AML-193 (cell line): ENCODE results near the gene HMCN1.
"Not testable (repeated sequence)": the region's sequence is repeated elsewhere in the genome, so short reads cannot be mapped to it uniquely, and the experiment has no call there.

ENCODE experiments used
- DNase-seq, 2 experiments: peaks; one replicate each; lab custom pipeline; 2025; lab: John Stamatoyannopoulos, UW

The HMCN1 gene

DNA sequence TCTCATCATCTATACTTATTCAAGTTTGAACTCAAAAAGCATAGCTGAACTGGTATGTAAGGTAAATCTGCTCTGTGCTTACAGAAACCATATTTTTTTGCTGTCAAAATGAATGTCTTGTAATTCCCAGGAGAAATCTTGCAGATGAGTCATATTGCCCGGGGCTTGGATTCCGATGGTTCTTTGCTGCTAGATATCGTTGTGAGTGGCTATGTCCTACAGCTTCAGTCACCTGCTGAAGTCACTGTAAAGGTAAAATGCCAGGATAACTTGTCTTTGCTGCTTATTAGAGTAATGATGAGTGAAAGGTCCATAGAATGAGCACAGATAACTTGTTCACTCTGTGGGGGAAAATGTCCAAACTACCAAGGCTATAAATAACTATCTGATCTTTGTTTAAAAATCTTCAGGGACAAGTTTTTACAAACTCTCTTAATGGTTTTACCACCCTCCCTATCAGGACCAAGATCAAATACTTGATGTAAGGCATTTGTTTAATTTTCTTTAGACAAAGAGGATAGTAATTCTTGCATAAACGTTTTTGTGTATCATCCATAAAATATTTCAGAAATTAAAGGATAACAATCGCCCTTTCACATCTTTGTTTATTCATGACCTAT, 418.5 kb downstream of the HMCN1 start:
- no peak for DNase-seq

- DNase-seq: no peak
These were observed 420.5 kb downstream of the HMCN1 start for GRCh38 chr1:186154651-186155050.

- peak; percentile 21 to 41 for DNase-seq
These were observed 421.4 kb downstream of the HMCN1 start for GRCh38 chr1:186155594-186155993.

DNA sequence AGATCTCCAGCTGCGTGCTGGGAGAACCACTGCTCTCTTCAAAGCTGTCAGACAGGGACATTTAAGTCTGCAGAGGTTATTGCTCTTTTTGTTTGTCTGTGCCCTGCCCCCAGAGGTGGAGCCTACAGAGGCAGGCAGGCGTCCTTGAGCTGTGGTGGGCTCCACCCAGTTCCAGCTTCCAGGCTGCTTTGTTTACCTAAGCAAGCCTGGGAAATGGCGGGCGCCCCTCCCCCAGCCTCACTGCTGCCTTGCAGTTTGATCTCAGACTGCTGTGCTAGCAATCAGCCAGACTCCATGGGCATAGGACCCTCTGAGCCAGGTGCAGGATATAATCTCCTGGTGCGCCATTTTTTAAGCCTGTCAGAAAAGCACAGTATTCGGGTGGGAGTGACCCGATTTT, 428.7 kb downstream of the HMCN1 start:
- DNase-seq: not testable (repeated sequence)

GRCh38 chr1:186164773-186165172, 430.6 kb downstream of the HMCN1 start:
- no peak for DNase-seq

- DNase-seq: no peak
These were observed 431.1 kb downstream of the HMCN1 start for GRCh38 chr1:186165303-186165702.

DNA sequence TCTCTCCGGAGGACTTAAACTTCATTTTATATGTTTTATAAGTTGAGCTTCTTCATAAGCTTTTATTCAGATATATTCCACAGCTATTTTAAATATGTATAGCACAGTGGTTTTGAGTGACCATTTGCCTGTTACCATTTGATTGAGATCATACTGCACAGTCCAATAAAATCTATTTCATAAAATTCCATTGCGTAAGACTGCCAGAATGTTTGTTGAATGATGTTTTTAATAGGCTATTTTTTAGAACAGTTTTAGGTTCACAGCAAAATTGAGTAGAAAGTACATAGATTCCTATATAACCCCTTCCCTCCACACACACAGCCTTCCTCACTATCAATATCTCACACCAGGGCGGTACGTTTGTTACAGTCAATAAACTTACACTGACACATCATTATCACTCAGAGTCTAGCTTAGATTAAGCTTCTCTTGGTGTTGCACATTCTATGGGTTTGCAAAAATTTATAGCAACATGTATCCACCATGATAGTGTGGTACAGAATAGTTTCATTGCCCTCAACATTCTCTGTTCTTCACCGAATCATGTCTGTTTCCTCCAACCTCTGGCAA, 433.0 kb downstream of the HMCN1 start:
- DNase-seq: no peak

- no peak for DNase-seq
These were observed 441.4 kb downstream of the HMCN1 start for GRCh38 chr1:186175588-186175987.

DNA sequence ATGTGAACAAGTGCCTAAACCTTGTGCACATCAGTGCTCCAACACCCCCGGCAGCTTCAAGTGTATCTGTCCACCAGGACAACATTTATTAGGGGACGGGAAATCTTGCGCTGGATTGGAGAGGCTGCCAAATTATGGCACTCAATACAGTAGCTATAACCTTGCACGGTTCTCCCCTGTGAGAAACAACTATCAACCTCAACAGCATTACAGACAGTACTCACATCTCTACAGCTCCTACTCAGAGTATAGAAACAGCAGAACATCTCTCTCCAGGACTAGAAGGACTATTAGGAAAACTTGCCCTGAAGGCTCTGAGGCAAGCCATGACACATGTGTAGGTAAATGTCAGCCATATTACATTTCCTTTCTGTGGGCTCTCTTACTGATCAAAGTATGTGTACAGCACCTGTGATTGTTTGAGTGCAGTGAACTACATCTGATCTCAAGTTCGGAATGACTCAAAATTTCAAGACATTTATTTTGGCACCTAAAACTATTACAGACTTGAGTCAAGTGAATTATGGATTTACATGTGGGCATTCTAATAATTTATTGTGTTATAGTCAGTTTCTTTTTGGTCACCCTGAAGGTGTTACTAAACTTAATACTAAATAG, 444.3 kb downstream of the HMCN1 start:
- DNase-seq: no peak

DNA sequence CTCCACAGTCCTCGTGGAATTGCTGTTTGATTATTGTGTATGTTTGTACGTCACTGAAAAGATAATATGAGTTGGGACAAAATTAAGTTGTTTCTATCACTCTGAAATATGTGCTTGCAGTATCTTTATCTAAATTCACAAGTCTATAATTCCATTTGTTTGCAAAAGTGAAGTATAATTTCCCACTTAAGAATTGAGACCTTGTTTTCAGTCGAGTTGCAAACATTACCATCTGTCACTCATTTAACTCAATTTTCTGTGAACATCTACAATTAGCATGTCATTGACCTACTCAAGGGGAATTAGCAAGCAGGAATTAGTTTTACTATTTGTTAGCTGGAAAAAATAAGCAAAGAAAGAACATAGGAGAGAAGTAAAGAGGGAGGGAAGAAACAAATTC, 445.0 kb downstream of the HMCN1 start:
- no peak for DNase-seq

- DNase-seq: no peak
These were observed 449.0 kb downstream of the HMCN1 start for GRCh38 chr1:186183219-186183618.

- DNase-seq: no peak
These were observed 449.9 kb downstream of the HMCN1 start for GRCh38 chr1:186183970-186184628.

- not testable (repeated sequence) for DNase-seq
These were observed 452.1 kb downstream of the HMCN1 start for GRCh38 chr1:186186251-186186650.

DNA sequence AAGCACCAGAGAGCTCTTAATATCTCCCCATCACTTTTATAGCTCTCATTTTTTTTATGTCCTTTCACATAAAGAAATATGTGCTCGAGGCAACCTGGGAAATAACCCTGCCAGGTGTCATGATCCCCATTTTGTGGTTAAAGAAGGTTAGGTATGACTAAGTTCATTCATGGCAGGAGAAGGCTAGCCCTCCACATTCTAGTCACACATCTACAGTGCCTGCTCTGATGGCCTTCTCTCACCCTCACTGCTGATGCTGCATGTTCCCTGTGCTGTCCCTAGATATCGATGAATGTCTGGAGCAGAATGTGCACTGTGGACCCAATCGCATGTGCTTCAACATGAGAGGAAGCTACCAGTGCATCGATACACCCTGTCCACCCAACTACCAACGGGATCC, 453.4 kb downstream of the HMCN1 start:
- no peak for DNase-seq

GRCh38 chr1:186188004-186188539, 453.9 kb downstream of the HMCN1 start:
- no peak for DNase-seq

DNA sequence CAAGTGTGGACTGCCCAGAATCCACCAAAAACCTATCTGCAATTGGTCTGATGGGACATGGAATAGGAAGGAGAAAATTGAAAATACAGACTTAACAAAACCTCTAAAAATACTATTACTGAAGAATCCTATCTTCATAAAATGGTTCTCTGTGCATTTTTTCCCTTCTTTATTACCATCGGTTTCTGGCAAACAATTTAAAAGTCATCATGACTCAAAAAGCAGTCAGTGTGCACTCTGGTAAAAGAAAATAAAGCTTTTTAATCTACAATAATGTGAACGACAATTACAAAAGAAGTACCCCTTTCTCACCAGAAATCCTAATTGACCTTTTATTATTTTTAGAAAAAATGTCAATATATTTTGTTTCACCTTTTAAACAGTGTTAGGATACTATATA, 454.5 kb downstream of the HMCN1 start:
- no peak for DNase-seq

- DNase-seq: no peak
These were observed 455.0 kb downstream of the HMCN1 start for GRCh38 chr1:186189156-186189555.

DNA sequence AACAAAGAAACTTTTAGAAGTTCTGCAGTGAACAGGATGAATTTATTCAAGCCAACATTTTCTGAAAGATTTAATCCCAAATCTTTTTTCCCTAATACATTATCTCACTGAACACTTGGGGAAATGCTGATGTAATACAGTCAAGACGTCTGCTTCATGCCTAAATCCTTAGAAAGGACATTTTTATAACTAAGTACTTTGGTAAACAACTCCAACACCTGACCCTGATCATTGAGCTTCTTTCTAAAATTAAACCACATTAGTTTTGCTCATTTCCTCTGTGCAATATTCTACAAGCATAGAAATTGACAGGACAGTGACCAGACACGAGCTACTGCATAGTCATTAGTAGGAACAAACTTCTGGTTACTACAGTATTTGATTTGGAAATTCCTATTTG, 457.3 kb downstream of the HMCN1 start:
- no peak for DNase-seq

DNA sequence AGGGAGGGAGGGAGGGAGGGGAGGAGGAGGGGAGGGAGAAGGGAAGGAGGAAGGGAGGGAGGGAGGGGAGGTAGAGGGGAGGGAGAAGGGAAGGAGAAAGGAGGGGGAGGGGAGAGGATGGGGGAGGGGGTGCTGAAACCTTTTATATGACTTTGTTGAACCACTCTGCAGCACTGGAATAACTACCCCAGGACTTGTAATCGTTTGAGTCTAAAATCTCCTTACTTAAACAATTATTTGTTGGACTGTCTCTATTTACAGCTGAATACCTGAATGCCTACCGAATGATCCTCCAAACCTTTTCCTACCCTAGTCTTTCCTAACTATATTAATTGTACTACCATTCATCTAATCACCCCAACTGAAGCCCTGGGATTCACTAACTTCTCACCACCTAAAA, 459.0 kb downstream of the HMCN1 start:
- DNase-seq: no peak

DNA sequence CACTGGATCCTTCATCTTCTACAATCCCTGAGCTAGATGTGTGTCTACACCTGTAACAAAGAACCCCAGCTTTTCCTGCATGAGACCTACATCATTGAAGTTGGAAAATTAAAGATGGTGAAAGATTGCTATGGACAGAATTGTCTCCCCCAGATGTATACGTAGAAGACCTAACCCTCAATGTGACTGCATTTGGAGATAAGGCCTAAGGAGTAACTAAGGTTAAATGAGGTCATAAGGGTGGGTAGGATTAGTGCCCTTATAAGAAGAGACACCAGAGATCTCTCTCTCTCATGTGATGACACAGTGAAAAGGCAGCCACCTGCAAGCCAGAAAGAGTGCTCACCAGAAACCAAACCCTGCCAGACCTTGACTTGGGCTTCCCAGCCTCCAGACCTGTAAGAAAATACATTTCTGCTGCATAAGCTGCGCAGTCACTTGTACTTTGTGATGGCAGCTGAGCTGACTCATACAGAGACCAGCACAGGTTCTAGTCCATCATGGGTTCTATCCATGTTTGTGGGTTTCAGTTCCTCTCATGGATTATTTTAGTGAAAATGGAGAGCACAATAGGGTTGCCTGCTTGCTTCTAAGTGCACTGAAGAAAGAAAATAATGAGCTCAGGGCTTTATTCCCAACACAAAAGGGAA, 460.0 kb downstream of the HMCN1 start:
- no peak for DNase-seq

GRCh38 chr1:186195377-186195931, 461.3 kb downstream of the HMCN1 start:
- no peak for DNase-seq

GRCh38 chr1:186202271-186202764, 468.1 kb downstream of the HMCN1 start:
- no peak for DNase-seq
